Measurements from ENCODE around the gene SORL1.

SORL1 gene

DNA sequence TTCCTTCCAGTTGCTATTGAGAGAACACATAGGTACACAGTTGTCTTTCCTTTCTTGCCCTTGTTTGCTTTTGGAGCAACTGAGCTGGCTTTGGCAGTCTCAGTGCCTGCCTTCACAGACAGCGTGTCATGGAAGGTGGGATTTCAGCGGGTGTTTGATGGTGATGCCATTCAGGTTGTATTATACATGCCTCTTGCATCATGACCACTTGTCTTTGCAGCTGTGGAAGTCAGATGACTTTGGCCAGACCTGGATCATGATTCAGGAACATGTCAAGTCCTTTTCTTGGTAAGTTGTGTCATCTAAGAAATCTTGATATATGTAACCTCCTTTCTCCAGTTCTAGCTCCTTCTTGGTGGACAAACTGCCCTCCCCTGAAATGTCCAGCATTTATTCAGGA is 37.7 kb downstream of the SORL1 start:
- Histone ChIP-seq H3K36me3 (ENCODE audit: insufficient read depth, low read length) (peaks cover 59% of the 10 kb centered on the region), H3K79me2 (ENCODE audit: insufficient read depth, low read length) (0 out of 2 replicates have a peak, but pooled peaks cover 2% of the 10 kb centered on the region)
- ATAC-seq (ENCODE audit: insufficient read depth, low read depth) = no peak

DNA sequence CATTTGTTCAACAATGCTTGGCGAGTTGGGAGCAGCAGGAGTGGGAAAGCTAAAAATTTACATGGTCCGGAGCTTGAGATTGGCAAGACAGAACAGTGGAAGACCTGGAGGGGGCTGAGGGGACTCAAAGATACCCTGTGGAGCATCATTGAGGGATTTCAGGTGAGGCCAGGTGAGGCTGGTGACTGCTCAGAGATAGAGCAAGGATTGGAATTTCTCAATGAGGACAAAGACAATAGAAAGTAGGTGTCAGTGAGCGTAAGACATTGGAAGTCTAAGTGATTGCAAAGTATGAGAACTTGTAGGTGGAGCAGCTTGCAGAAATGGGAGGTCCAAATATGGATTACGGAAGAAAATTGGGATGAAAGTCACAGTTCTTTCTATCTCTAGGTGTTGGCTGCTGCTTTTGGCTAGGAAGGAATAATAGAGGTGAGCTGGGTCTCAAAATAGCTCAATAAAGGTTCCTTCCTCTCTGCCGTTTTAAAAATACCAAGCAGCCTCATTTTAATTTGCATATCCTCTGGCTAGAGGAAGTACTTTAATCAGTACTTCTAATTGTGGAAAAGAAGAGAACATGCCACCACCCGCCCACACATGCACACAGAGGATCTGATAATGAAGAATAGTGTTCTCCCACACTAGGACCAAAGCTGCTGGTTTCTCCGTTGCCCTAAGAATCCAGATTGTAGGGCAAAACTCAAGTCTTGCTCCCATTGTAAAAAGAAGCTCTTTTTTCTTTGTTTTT is 42.4 kb downstream of the SORL1 start:
- peak; percentile 53; the same call in 1 of the 3 replicates for ATAC-seq (ENCODE audit: insufficient read depth, low read depth)

More for the DNA sequence above, 37.7 kb downstream of the SORL1 start:
- no peak overlapping the region for H3K9ac ChIP-seq (ENCODE audit: low read depth, low read length)
- H3K9me3 ChIP-seq (ENCODE audit: insufficient read depth, low read length, severe bottlenecking) = no peaks in the 10 kb centered on the region
- no peaks in the 10 kb centered on the region for H3K27me3 ChIP-seq (ENCODE audit: insufficient read depth, low read length, poor library complexity)
- H2AFZ ChIP-seq (ENCODE audit: low read depth, low read length) = no peak overlapping the region
- no peak for TF ChIP-seq EZH2 (IDR thresholded peaks at IDR 0.05; ENCODE audit: borderline replicate concordance, low read depth, low read length, severe bottlenecking)
- TF ChIP-seq, protein P1, sequence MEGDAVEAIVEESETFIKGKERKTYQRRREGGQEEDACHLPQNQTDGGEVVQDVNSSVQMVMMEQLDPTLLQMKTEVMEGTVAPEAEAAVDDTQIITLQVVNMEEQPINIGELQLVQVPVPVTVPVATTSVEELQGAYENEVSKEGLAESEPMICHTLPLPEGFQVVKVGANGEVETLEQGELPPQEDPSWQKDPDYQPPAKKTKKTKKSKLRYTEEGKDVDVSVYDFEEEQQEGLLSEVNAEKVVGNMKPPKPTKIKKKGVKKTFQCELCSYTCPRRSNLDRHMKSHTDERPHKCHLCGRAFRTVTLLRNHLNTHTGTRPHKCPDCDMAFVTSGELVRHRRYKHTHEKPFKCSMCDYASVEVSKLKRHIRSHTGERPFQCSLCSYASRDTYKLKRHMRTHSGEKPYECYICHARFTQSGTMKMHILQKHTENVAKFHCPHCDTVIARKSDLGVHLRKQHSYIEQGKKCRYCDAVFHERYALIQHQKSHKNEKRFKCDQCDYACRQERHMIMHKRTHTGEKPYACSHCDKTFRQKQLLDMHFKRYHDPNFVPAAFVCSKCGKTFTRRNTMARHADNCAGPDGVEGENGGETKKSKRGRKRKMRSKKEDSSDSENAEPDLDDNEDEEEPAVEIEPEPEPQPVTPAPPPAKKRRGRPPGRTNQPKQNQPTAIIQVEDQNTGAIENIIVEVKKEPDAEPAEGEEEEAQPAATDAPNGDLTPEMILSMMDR (IDR thresholded peaks at IDR 0.05; ENCODE audit: borderline replicate concordance, extremely low read depth, low read length, poor library complexity, severe bottlenecking) = no peak
- H3K4me3 ChIP-seq (ENCODE audit: low read depth in 1 of 2, low read length in 2 of 2) = no peak overlapping the region
- H3K4me1 ChIP-seq (ENCODE audit: insufficient read depth, low read length) = peaks cover 7% of the 10 kb centered on the region
- no peak overlapping the region for H3K4me2 ChIP-seq (ENCODE audit: insufficient read depth, low read length)
- no peak for DNase-seq
- no peak overlapping the region for H3K27ac ChIP-seq (ENCODE audit: low read length)
- no peaks in the 10 kb centered on the region for H4K20me1 ChIP-seq (ENCODE audit: insufficient read depth, low read length)

DNA sequence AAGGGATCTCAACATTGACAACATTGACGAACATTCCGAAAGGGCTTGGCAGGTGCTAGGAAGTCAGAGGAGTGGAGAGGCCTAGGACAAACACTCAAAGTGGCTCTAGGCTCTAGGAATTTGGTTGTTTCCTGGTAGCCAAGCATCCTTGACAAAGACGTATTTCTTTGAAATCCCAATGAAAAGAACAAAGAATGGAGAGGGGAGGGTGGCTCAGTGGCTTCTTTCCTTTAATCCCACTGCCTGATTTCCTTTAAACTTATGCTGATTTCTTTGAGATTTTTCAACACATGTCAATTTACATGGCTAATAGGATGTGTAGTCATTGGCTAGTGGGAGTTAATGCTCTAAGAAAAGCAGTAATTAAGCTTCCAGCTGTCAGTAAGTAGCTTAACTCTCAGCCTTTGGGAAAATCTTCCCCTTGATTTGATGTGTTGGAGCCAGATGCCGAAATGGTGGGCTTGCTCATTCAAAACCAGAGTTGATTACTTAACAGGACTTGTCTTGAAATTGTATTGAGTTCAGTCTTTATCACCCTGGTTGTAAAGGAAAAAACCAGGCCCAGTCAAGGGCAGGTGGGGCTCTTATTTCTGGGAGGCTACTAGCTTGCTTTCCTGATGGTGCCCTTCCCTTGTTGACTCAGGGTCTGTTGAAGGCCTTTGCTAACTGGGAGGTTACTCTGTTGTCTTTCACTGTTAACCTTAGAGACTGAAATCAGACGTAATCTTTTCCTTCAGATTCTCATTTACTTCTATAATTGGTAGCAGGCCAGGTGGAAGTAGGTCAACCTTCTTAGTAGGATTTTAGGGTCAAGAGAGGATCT is 45.3 kb downstream of the SORL1 start:
- Histone ChIP-seq H3K4me1 (ENCODE audit: insufficient read depth, low read length) (peaks cover 9% of the 10 kb centered on the region), H3K36me3 (ENCODE audit: insufficient read depth, low read length) (peaks cover 71% of the 10 kb centered on the region), H4K20me1 (ENCODE audit: insufficient read depth, low read length) (no peaks in the 10 kb centered on the region), H3K4me3 (ENCODE audit: low read depth in 1 of 2, low read length in 2 of 2) (no peak overlapping the region), H3K9me3 (ENCODE audit: insufficient read depth, low read length, severe bottlenecking) (no peaks in the 10 kb centered on the region), H3K27me3 (ENCODE audit: insufficient read depth, low read length, poor library complexity) (no peaks in the 10 kb centered on the region), H3K9ac (ENCODE audit: low read depth, low read length) (no peak overlapping the region), H3K4me2 (ENCODE audit: insufficient read depth, low read length) (no peak overlapping the region), H3K27ac (ENCODE audit: low read length) (no peak overlapping the region), H3K79me2 (ENCODE audit: insufficient read depth, low read length) (no peaks in the 10 kb centered on the region), H2AFZ (ENCODE audit: low read depth, low read length) (no peak overlapping the region)
- TF ChIP-seq EZH2 (IDR thresholded peaks at IDR 0.05; ENCODE audit: borderline replicate concordance, low read depth, low read length, severe bottlenecking) = no peak
- TF ChIP-seq, protein P1 (IDR thresholded peaks at IDR 0.05; ENCODE audit: borderline replicate concordance, extremely low read depth, low read length, poor library complexity, severe bottlenecking) = no peak
- ATAC-seq (ENCODE audit: insufficient read depth, low read depth) (no peak), DNase-seq (no peak)

More for the DNA sequence above, 42.4 kb downstream of the SORL1 start:
- Histone ChIP-seq H3K9me3 (ENCODE audit: insufficient read depth, low read length, severe bottlenecking) (no peaks in the 10 kb centered on the region), H3K79me2 (ENCODE audit: insufficient read depth, low read length) (no peaks in the 10 kb centered on the region), H4K20me1 (ENCODE audit: insufficient read depth, low read length) (no peaks in the 10 kb centered on the region), H3K4me3 (ENCODE audit: low read depth in 1 of 2, low read length in 2 of 2) (no peak overlapping the region), H3K9ac (ENCODE audit: low read depth, low read length) (no peak overlapping the region), H2AFZ (ENCODE audit: low read depth, low read length) (no peak overlapping the region), H3K27me3 (ENCODE audit: insufficient read depth, low read length, poor library complexity) (no peaks in the 10 kb centered on the region), H3K36me3 (ENCODE audit: insufficient read depth, low read length) (peaks cover 70% of the 10 kb centered on the region), H3K4me2 (ENCODE audit: insufficient read depth, low read length) (no peak overlapping the region), H3K27ac (ENCODE audit: low read length) (peak overlapping the region; percentile 11; the same call in 1 of the 2 replicates), H3K4me1 (ENCODE audit: insufficient read depth, low read length) (peaks cover 9% of the 10 kb centered on the region)
- DNase-seq = no peak
- TF ChIP-seq, protein P1 (IDR thresholded peaks at IDR 0.05; ENCODE audit: borderline replicate concordance, extremely low read depth, low read length, poor library complexity, severe bottlenecking) = no peak
- TF ChIP-seq EZH2 (IDR thresholded peaks at IDR 0.05; ENCODE audit: borderline replicate concordance, low read depth, low read length, severe bottlenecking) = no peak
